SK-N-SH (cell line): ENCODE results near the gene IQGAP1. TPM values are rescaled to one million over a fixed set of nuclear protein-coding genes. Genes with fewer than 3 reads are reported as not detected.
A peak's percentile ranks its signal among the peaks of the same experiment; 100 is the strongest.

Source experiments
- CTCF ChIA-PET: fragments of 300-600, 350-600 bp; formaldehyde crosslinking; extraction: SDS; loops from one replicate; lab custom pipeline; 2021; lab: Yijun Ruan, JAX
- POLR2A ChIA-PET: fragments of 350-600 bp; sonication (Branson Sonifier 250); formaldehyde crosslinking; extraction: SDS; loops from one replicate; lab custom pipeline; 2020; ENCODE audit warnings: antibody characterized with exemption, inconsistent platforms; lab: Yijun Ruan, JAX
- DNase-seq: peaks from one replicate; pipeline ENCODE4 v3.0.0; 2012
- H2AFZ ChIP-seq: fragments of 200-600 bp; sonication (generic); 2 replicates; pipeline ENCODE4 v1.8.1; 2016; ENCODE audit warnings: antibody characterized with exemption, mild to moderate bottlenecking, low read depth
- H3F3A ChIP-seq: fragments of 200-600 bp; sonication (generic); replicated peaks from 2 replicates; pipeline ENCODE3; 2016; ENCODE audit warnings: antibody characterized with exemption, mild to moderate bottlenecking; ENCODE audit not compliant: insufficient read depth
- H3K27ac ChIP-seq, 2 experiments: fragments of 200-500 bp in 1 of 2; fragments of 200-600 bp in 1 of 2; sonication (Bioruptor generic) in 1 of 2; sonication (generic), shearing (Covaris generic) in 1 of 2; 2 replicates each; pipeline versions ENCODE4 v1.5.1 to v1.6.1; 2014 to 2016; ENCODE audit warnings: low read depth in 2 of 2, inconsistent platforms in 1 of 2, low read length in 1 of 2, mild to moderate bottlenecking in 1 of 2, mixed read lengths in 1 of 2
- H3K27me3 ChIP-seq: fragments of 200-600 bp; sonication (generic), shearing (Covaris generic); 2 replicates; pipeline ENCODE4 v1.6.1; 2016; ENCODE audit warnings: mixed run types; ENCODE audit not compliant: insufficient read depth
- H3K36me3 ChIP-seq, 2 experiments: fragments of 200-500 bp in 1 of 2; fragments of 200-600 bp in 1 of 2; sonication (Bioruptor generic) in 1 of 2; sonication (generic) in 1 of 2; replicated peaks in 1 of 2; 2 replicates each; pipeline versions ENCODE3 to v1.5.1; 2014 to 2016; ENCODE audit warnings: low read length in 1 of 2, mild to moderate bottlenecking in 1 of 2; ENCODE audit not compliant: insufficient read depth in 2 of 2, control insufficient read depth in 1 of 2
- H3K4me1 ChIP-seq, 2 experiments: fragments of 200-500 bp in 1 of 2; fragments of 200-600 bp in 1 of 2; sonication (Bioruptor generic) in 1 of 2; sonication (generic), shearing (Covaris generic) in 1 of 2; 2 replicates each; pipeline versions ENCODE4 v1.5.1 to v1.6.1; 2014 to 2016; ENCODE audit warnings: low read depth in 1 of 2, low read length in 1 of 2, mixed run types in 1 of 2; ENCODE audit not compliant: insufficient read depth in 2 of 2, control insufficient read depth in 1 of 2
- H3K4me2 ChIP-seq: fragments of 200-600 bp; sonication (generic), shearing (Covaris generic); 2 replicates; pipeline ENCODE4 v1.6.1; 2017; ENCODE audit warnings: mixed run types
- H3K4me3 ChIP-seq, 2 experiments: fragments of 200-500 bp in 1 of 2; fragments of 200-600 bp in 1 of 2; sonication (Bioruptor generic) in 1 of 2; sonication (generic), shearing (Covaris generic) in 1 of 2; 2 replicates each; pipeline versions ENCODE4 v1.5.1 to v1.8.1; 2014 to 2016; ENCODE audit warnings: low read depth in 2 of 2, inconsistent platforms in 1 of 2, low read length in 1 of 2, mild to moderate bottlenecking in 1 of 2, mixed read lengths in 1 of 2, moderate library complexity in 1 of 2
- H3K79me2 ChIP-seq: fragments of 200-600 bp; sonication (generic); 2 replicates; pipeline ENCODE4 v1.8.1; 2017; ENCODE audit warnings: mild to moderate bottlenecking; ENCODE audit not compliant: insufficient read depth
- H3K9ac ChIP-seq: fragments of 200-600 bp; sonication (generic); 2 replicates; pipeline ENCODE4 v1.6.1; 2017; ENCODE audit warnings: mixed run types
- H3K9me2 ChIP-seq: fragments of 200-600 bp; sonication (generic); 2 replicates; pipeline ENCODE4 v1.6.1; 2017; ENCODE audit warnings: mixed run types
- H3K9me3 ChIP-seq: fragments of 200-600 bp; sonication (generic); 2 replicates; pipeline ENCODE4 v1.6.1; 2017; ENCODE audit warnings: mixed run types, mild to moderate bottlenecking, moderate library complexity
- H4K20me1 ChIP-seq: fragments of 200-600 bp; sonication (generic); 2 replicates; pipeline ENCODE4 v1.6.1; 2017; ENCODE audit warnings: mild to moderate bottlenecking, mixed run types; ENCODE audit not compliant: insufficient read depth
- CHD2 ChIP-seq: fragments of 150-350 bp; IDR thresholded peaks from 2 replicates; pipeline ENCODE4 v1.6.1; 2018; ENCODE audit warnings: low read length; ENCODE audit not compliant: partially characterized antibody
- FOXJ3 ChIP-seq: sonication (generic); formaldehyde crosslinking; IDR thresholded peaks from 2 replicates; pipeline ENCODE4 v1.5.1; 2020; ENCODE audit warnings: mild to moderate bottlenecking, missing genetic modification reagents
- FOXM1 ChIP-seq: IDR thresholded peaks from 2 replicates; pipeline ENCODE4 v1.4.0; 2012; ENCODE audit warnings: low read depth, mild to moderate bottlenecking
- GABPA ChIP-seq: IDR thresholded peaks from 2 replicates; pipeline ENCODE4 v1.4.0; 2012; ENCODE audit warnings: low read depth, mild to moderate bottlenecking
- IRF3 ChIP-seq: fragments of 150-350 bp; IDR thresholded peaks from 2 replicates; pipeline ENCODE4 v1.6.1; 2016; ENCODE audit warnings: mild to moderate bottlenecking, low read depth, low read length
- JUND ChIP-seq: IDR thresholded peaks from 2 replicates; pipeline ENCODE4 v1.4.0; 2012
- MAX ChIP-seq: IDR thresholded peaks from 2 replicates; pipeline ENCODE4 v1.4.0; 2012; ENCODE audit warnings: low read depth
- MEF2A ChIP-seq: IDR thresholded peaks from 2 replicates; pipeline ENCODE4 v1.4.0; 2012; ENCODE audit warnings: low read depth, borderline replicate concordance
- NFIC ChIP-seq: IDR thresholded peaks from 2 replicates; pipeline ENCODE4 v1.4.0; 2012; ENCODE audit warnings: borderline replicate concordance
- PBX3 ChIP-seq: IDR thresholded peaks from 2 replicates; pipeline ENCODE4; 2012
- POLR2AphosphoS5 ChIP-seq: IDR thresholded peaks from 2 replicates; pipeline ENCODE4 v1.6.1; 2012; ENCODE audit warnings: low read depth, low read length
- RCOR1 ChIP-seq: fragments of 150-350 bp; IDR thresholded peaks from 2 replicates; pipeline ENCODE4 v1.6.1; 2017; ENCODE audit warnings: antibody characterized with exemption, low read length
- REST ChIP-seq: IDR thresholded peaks from 2 replicates; pipeline ENCODE4 v1.6.1; 2012; ENCODE audit warnings: mild to moderate bottlenecking, low read depth, low read length, moderate library complexity
- RFX5 ChIP-seq: IDR thresholded peaks from 2 replicates; pipeline ENCODE4 v1.6.1; 2012; ENCODE audit warnings: mild to moderate bottlenecking, improper control_type of control experiment, low read length
- SIN3A ChIP-seq: IDR thresholded peaks from 2 replicates; pipeline ENCODE4 v1.6.1; 2012; ENCODE audit warnings: low read depth, mild to moderate bottlenecking, low read length, moderate library complexity, borderline replicate concordance
- TAF1 ChIP-seq: IDR thresholded peaks from 2 replicates; pipeline ENCODE4 v1.6.1; 2012; ENCODE audit warnings: low read depth, mild to moderate bottlenecking, low read length, moderate library complexity, borderline replicate concordance
- TEAD4 ChIP-seq: IDR thresholded peaks from 2 replicates; pipeline ENCODE4 v1.4.0; 2012; ENCODE audit warnings: mild to moderate bottlenecking, borderline replicate concordance; ENCODE audit not compliant: insufficient read depth
- USF1 ChIP-seq: IDR thresholded peaks from 2 replicates; pipeline ENCODE4 v1.4.0; 2012; ENCODE audit warnings: low read depth, borderline replicate concordance
- YY1 ChIP-seq: IDR thresholded peaks from 2 replicates; pipeline ENCODE4 v1.4.0; 2012; ENCODE audit warnings: low read depth, mild to moderate bottlenecking
- ZBTB33 ChIP-seq: IDR thresholded peaks from 2 replicates; pipeline ENCODE4 v1.4.0; 2012; ENCODE audit warnings: low read depth, borderline replicate concordance
- WGBS: methylation state at CpG from one replicate; pipeline ENCODE4 v1.1.6; 2017; ENCODE audit warnings: low lambda C conversion rate; 5-methylcytosine and 5-hydroxymethylcytosine counted together
- polyA plus RNA-seq, 3 experiments: library from polyadenylated mRNA; depleted of rRNA; stranded (reverse); fragments of >200 nt; gene quantifications; 2 replicates each; pipeline ENCODE4 v1.2.3, GENCODE V29; 2012
- TF ChIP-seq, protein P1 (sequence below): fragments of 150-350 bp; IDR thresholded peaks from 2 replicates; pipeline ENCODE4 v1.6.1; 2017; ENCODE audit warnings: antibody characterized with exemption, low read length, low read depth, borderline replicate concordance
- TF ChIP-seq, protein P2 (sequence below): fragments of 200-600 bp; sonication (generic); IDR thresholded peaks from 2 replicates; pipeline ENCODE4 v1.6.1; 2017; ENCODE audit warnings: antibody characterized with exemption, mild to moderate bottlenecking, moderate library complexity

The IQGAP1 gene
- polyA plus RNA-seq, 1 of the 3 experiments (the other 2 are of a cell fraction) = 56.5 TPM

GRCh38 chr15:90540768-90541167 is 152.7 kb downstream of the IQGAP1 start:
- Histone ChIP-seq H3K9me2 (no peaks in the 10 kb centered on the region), H3K79me2 (peaks cover 85% of the 10 kb centered on the region), H3K9me3 (no peaks in the 10 kb centered on the region), H3F3A (peaks cover 11% of the 10 kb centered on the region), H3K4me3 (no peak overlapping the region), H2AFZ (no peak overlapping the region), H3K4me1 (peaks cover 9 to 12% of the 10 kb centered on the region in 2 experiments; a peak in 3 of 4 replicates), H3K27me3 (no peaks in the 10 kb centered on the region), H3K36me3 (peaks cover 8 to 31% of the 10 kb centered on the region in 2 experiments), H3K9ac (no peak overlapping the region), H3K27ac (peak overlapping the region in 1 of 2 experiments; percentile 62; a peak in 2 of 4 replicates), H4K20me1 (peaks cover 18% of the 10 kb centered on the region), H3K4me2 (no peak overlapping the region)
- 67% methylated on average over 3 of the region's 3 CpGs for WGBS
- CTCF ChIA-PET = interaction anchor here (1.2 to 1.9 kb wide), 2 partner anchors 20 to 85 kb away, joined by 3 to 5 read pairs; no protein-coding TSS in a partner anchor
- peak; percentile 43 for DNase-seq
- POLR2A ChIA-PET = no interaction called here
- TF ChIP-seq POLR2AphosphoS5 (no peak), SIN3A (no peak), RCOR1 (peak; percentile 81), FOXM1 (no peak), REST (no peak), TAF1 (no peak), IRF3 (no peak), JUND (no peak), CHD2 (no peak), ZBTB33 (no peak), MEF2A (no peak), NFIC (no peak), FOXJ3 (no peak), GABPA (no peak), PBX3 (no peak), YY1 (no peak), MAX (no peak), TEAD4 (no peak), USF1 (no peak), RFX5 (no peak)
- TF ChIP-seq, protein P1, sequence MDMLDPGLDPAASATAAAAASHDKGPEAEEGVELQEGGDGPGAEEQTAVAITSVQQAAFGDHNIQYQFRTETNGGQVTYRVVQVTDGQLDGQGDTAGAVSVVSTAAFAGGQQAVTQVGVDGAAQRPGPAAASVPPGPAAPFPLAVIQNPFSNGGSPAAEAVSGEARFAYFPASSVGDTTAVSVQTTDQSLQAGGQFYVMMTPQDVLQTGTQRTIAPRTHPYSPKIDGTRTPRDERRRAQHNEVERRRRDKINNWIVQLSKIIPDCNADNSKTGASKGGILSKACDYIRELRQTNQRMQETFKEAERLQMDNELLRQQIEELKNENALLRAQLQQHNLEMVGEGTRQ = no peak
- TF ChIP-seq, protein P2, sequence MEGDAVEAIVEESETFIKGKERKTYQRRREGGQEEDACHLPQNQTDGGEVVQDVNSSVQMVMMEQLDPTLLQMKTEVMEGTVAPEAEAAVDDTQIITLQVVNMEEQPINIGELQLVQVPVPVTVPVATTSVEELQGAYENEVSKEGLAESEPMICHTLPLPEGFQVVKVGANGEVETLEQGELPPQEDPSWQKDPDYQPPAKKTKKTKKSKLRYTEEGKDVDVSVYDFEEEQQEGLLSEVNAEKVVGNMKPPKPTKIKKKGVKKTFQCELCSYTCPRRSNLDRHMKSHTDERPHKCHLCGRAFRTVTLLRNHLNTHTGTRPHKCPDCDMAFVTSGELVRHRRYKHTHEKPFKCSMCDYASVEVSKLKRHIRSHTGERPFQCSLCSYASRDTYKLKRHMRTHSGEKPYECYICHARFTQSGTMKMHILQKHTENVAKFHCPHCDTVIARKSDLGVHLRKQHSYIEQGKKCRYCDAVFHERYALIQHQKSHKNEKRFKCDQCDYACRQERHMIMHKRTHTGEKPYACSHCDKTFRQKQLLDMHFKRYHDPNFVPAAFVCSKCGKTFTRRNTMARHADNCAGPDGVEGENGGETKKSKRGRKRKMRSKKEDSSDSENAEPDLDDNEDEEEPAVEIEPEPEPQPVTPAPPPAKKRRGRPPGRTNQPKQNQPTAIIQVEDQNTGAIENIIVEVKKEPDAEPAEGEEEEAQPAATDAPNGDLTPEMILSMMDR = no peak
